ENCODE measurements around the gene TAPBP. TPM values are rescaled to one million over a fixed set of nuclear protein-coding genes. Genes with fewer than 3 reads are reported as not detected.

The TAPBP gene
- total and polyA plus RNA-seq, 9 of the 15 experiments (the other 6 are each of a cell fraction or from before 2014, with no cell fraction given): 5.6 to 74.0 (median 22.3) TPM

DNA sequence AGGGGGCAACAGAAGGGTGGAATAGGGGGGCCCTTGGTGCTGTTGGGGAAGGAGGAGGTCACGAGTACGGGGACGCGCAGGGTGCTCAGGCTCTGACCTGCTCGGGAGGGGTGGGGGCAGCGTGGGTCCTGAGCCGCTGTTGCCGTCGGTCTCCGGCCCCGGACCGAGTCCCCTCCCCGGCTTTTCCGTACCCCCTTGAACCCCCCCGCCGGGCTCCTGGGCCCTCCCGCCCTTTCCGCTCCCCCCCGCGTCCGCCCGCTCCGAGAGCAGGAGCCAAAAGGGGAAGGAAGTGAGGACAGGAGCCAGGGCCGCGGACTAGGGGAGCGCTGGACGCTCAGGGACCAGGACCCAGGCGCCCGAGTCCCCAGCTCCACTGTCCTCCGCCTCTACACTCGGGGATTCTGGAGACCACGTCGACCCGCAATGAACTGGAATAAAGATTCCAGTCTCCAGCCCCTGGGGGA, 15.1 kb downstream of the TAPBP start, which contains the start of gene RGL2 (continued):
- TF ChIP-seq ARHGAP35 (IDR thresholded peaks at IDR 0.05; ENCODE audit: partially characterized antibody) (no peak), NONO (IDR thresholded peaks at IDR 0.05; ENCODE audit: low read depth in 2 of 2, low read length in 1 of 2) (no peak), GTF2A2 (tag; IDR thresholded peaks at IDR 0.05) (0 out of 2 replicates have a peak, but pooled peaks have one; percentile 36), LARP7 (IDR thresholded peaks at IDR 0.05) (no peak), FOSL1 (tag; conservative IDR thresholded peaks at IDR 0.05) (no peak), SPI1 (IDR thresholded peaks at IDR 0.05; ENCODE audit: borderline replicate concordance, low read depth, low read length) (peak; percentile 84), MEF2D (tag; conservative IDR thresholded peaks at IDR 0.05; ENCODE audit: low read depth) (no peak), U2AF1 (optimal IDR thresholded peaks at IDR 0.05; ENCODE audit: low read depth, low read length) (no peak), NR2F6 (CRISPR knock-in tag; IDR thresholded peaks at IDR 0.05) (no peak; the same call in 1 of the 2 replicates), ZNF24 (IDR thresholded peaks at IDR 0.05) (no peak), ASH1L (IDR thresholded peaks at IDR 0.05; ENCODE audit: borderline replicate concordance, low read depth, partially characterized antibody) (no peak), RFX1 (IDR thresholded peaks at IDR 0.05) (no peak)
- TF ChIP-seq, protein P1, sequence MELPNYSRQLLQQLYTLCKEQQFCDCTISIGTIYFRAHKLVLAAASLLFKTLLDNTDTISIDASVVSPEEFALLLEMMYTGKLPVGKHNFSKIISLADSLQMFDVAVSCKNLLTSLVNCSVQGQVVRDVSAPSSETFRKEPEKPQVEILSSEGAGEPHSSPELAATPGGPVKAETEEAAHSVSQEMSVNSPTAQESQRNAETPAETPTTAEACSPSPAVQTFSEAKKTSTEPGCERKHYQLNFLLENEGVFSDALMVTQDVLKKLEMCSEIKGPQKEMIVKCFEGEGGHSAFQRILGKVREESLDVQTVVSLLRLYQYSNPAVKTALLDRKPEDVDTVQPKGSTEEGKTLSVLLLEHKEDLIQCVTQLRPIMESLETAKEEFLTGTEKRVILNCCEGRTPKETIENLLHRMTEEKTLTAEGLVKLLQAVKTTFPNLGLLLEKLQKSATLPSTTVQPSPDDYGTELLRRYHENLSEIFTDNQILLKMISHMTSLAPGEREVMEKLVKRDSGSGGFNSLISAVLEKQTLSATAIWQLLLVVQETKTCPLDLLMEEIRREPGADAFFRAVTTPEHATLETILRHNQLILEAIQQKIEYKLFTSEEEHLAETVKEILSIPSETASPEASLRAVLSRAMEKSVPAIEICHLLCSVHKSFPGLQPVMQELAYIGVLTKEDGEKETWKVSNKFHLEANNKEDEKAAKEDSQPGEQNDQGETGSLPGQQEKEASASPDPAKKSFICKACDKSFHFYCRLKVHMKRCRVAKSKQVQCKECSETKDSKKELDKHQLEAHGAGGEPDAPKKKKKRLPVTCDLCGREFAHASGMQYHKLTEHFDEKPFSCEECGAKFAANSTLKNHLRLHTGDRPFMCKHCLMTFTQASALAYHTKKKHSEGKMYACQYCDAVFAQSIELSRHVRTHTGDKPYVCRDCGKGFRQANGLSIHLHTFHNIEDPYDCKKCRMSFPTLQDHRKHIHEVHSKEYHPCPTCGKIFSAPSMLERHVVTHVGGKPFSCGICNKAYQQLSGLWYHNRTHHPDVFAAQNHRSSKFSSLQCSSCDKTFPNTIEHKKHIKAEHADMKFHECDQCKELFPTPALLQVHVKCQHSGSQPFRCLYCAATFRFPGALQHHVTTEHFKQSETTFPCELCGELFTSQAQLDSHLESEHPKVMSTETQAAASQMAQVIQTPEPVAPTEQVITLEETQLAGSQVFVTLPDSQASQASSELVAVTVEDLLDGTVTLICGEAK (IDR thresholded peaks at IDR 0.05): no peak
- TF ChIP-seq, protein P1 (CRISPR knock-in tag; IDR thresholded peaks at IDR 0.05): no peak
- TF ChIP-seq, protein P2, sequence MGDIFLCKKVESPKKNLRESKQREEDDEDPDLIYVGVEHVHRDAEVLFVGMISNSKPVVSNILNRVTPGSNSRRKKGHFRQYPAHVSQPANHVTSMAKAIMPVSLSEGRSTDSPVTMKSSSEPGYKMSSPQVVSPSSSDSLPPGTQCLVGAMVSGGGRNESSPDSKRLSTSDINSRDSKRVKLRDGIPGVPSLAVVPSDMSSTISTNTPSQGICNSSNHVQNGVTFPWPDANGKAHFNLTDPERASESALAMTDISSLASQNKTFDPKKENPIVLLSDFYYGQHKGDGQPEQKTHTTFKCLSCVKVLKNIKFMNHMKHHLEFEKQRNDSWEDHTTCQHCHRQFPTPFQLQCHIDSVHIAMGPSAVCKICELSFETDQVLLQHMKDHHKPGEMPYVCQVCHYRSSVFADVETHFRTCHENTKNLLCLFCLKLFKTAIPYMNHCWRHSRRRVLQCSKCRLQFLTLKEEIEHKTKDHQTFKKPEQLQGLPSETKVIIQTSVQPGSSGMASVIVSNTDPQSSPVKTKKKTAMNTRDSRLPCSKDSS (IDR thresholded peaks at IDR 0.05; ENCODE audit: low read depth, partially characterized antibody): no peak
- TF ChIP-seq, protein P3, sequence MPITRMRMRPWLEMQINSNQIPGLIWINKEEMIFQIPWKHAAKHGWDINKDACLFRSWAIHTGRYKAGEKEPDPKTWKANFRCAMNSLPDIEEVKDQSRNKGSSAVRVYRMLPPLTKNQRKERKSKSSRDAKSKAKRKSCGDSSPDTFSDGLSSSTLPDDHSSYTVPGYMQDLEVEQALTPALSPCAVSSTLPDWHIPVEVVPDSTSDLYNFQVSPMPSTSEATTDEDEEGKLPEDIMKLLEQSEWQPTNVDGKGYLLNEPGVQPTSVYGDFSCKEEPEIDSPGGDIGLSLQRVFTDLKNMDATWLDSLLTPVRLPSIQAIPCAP (CRISPR knock-in tag; IDR thresholded peaks at IDR 0.05; ENCODE audit: borderline replicate concordance): no peak
- TF ChIP-seq, protein P4, sequence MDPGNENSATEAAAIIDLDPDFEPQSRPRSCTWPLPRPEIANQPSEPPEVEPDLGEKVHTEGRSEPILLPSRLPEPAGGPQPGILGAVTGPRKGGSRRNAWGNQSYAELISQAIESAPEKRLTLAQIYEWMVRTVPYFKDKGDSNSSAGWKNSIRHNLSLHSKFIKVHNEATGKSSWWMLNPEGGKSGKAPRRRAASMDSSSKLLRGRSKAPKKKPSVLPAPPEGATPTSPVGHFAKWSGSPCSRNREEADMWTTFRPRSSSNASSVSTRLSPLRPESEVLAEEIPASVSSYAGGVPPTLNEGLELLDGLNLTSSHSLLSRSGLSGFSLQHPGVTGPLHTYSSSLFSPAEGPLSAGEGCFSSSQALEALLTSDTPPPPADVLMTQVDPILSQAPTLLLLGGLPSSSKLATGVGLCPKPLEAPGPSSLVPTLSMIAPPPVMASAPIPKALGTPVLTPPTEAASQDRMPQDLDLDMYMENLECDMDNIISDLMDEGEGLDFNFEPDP (CRISPR knock-in tag; IDR thresholded peaks at IDR 0.05): 0 out of 2 replicates have a peak, but pooled peaks have one; percentile 75

Measured in K562 (cell line).